ENCODE results near the gene CER1. TPM values are rescaled to one million over a fixed set of nuclear protein-coding genes. Genes with fewer than 3 reads are reported as not detected.

CER1 gene
- polyA plus RNA-seq, 1 of the 3 experiments (the other 2 are of a cell fraction): not detected

GRCh38 chr9:14671377-14671776, 51.2 kb downstream of the CER1 start (continued):
- TF ChIP-seq REST (IDR thresholded peaks at IDR 0.05; ENCODE audit: low read depth, low read length) (no peak), USF2 (IDR thresholded peaks at IDR 0.05; ENCODE audit: borderline replicate concordance, low read depth, low read length) (no peak), USF1 (IDR thresholded peaks at IDR 0.05; ENCODE audit: borderline replicate concordance, low read depth) (no peak)

- Histone ChIP-seq H3K9me3 (no peaks in the 10 kb centered on the region), H3K27ac (ENCODE audit: low read depth in 2 of 2, low read length in 1 of 2) (no peak overlapping the region), H3K27me3 (ENCODE audit: insufficient read depth) (no peaks in the 10 kb centered on the region), H3K9ac (no peak overlapping the region), H3K4me1 (ENCODE audit: control insufficient read depth in 1 of 2, insufficient read depth in 2 of 2, low read depth in 1 of 2, low read length in 1 of 2) (no peaks in the 10 kb centered on the region), H2AFZ (ENCODE audit: low read depth) (no peak overlapping the region), H3K79me2 (ENCODE audit: insufficient read depth) (no peaks in the 10 kb centered on the region; the same call in 1 of the 2 replicates), H3K36me3 (replicated peaks in 1 of 2; ENCODE audit: control insufficient read depth in 1 of 2, insufficient read depth in 2 of 2, low read length in 1 of 2) (peaks cover 23 to 42% of the 10 kb centered on the region in 2 experiments), H3K9me2 (no peaks in the 10 kb centered on the region), H3K4me3 (ENCODE audit: low read depth in 2 of 2, low read length in 1 of 2) (no peak overlapping the region), H4K20me1 (ENCODE audit: insufficient read depth) (no peaks in the 10 kb centered on the region), H3K4me2 (no peak overlapping the region), H3F3A (replicated peaks; ENCODE audit: insufficient read depth) (peaks cover 13% of the 10 kb centered on the region)
- no peak for DNase-seq
- 39% methylated on average over 1 of the region's 1 CpG for WGBS (ENCODE audit: low lambda C conversion rate)
- TF ChIP-seq CHD2 (IDR thresholded peaks at IDR 0.05; ENCODE audit: low read length, partially characterized antibody): no peak
- no peak for TF ChIP-seq MAX (IDR thresholded peaks at IDR 0.05; ENCODE audit: low read depth)
- no peak for TF ChIP-seq MXI1 (IDR thresholded peaks at IDR 0.05; ENCODE audit: low read depth, low read length)
- no peak for TF ChIP-seq JUND (IDR thresholded peaks at IDR 0.05)
- no peak for TF ChIP-seq RCOR1 (IDR thresholded peaks at IDR 0.05; ENCODE audit: low read length)
- no peak for TF ChIP-seq FOXM1 (IDR thresholded peaks at IDR 0.05; ENCODE audit: low read depth)
- no peak for TF ChIP-seq ZBTB33 (IDR thresholded peaks at IDR 0.05; ENCODE audit: borderline replicate concordance, low read depth)
- TF ChIP-seq MEF2A (IDR thresholded peaks at IDR 0.05; ENCODE audit: borderline replicate concordance, low read depth): no peak
- no peak for TF ChIP-seq GABPA (IDR thresholded peaks at IDR 0.05; ENCODE audit: low read depth)
- POLR2A ChIA-PET: no interaction called here
- CTCF ChIA-PET: interaction anchor here (1.5 kb wide), 1 partner anchor 10 kb away, joined by 10 read pairs; no protein-coding TSS in a partner anchor
These were observed 51.8 kb downstream of the CER1 start for GRCh38 chr9:14670718-14671117.

Other genes starting within 250 kb of the CER1 start
- gene ZDHHC21, start 29.3 kb downstream of the CER1 start, polyA plus RNA-seq (2012; rRNA removed): 2.9 and 4.3 TPM in 2 replicates
- gene FREM1, start 187.7 kb upstream of the CER1 start, polyA plus RNA-seq (2012; rRNA removed): 0.26 and 0.60 TPM in 2 replicates

Data from SK-N-SH (cell line).